Measurements from ENCODE around the gene OR6F1.
"Not testable (repeated sequence)": the region's sequence is repeated elsewhere in the genome, so short reads cannot be mapped to it uniquely, and the experiment has no call there.

OR6F1 gene

GRCh38 chr1:247716546-247716945 is at the start of gene OR6F1:
Gene OR6F1 (minus strand): TSS chr1:247716646. CDS start chr1:247712755, 3,891 bp downstream.
- no peak for DNase-seq

- DNase-seq: no peak
These were observed 44.0 kb upstream of the OR6F1 start, which contains the start of gene OR1C1 for GRCh38 chr1:247760456-247760855. Gene OR1C1 (minus strand): TSS chr1:247760556. CDS start chr1:247758406, 2,150 bp downstream.

DNA sequence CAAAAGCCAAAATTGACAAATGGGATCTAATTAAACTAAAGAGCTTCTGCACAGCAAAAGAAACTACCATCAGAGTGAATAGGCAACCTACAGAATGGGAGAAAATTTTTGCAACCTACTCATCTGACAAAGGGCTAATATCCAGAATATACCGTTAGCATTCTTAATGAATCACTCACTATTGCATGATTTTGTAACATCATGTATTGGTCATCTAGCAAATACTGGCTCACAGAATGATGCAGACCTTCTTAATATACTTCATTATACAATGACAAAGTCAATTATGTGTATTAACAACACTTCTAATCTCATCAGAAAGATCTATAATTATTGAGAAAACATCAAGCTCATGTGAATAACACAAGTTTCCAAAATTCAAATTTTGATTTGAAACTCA is 37.9 kb upstream of the OR6F1 start:
- DNase-seq: not testable (repeated sequence)

- DNase-seq: no peak
These were observed 33.4 kb upstream of the OR6F1 start for GRCh38 chr1:247749870-247750269.

- DNase-seq: no peak
These were observed 31.6 kb upstream of the OR6F1 start, which contains the start of gene OR14A2 for GRCh38 chr1:247748041-247748440. Gene OR14A2 (minus strand): TSS chr1:247748141.

DNA sequence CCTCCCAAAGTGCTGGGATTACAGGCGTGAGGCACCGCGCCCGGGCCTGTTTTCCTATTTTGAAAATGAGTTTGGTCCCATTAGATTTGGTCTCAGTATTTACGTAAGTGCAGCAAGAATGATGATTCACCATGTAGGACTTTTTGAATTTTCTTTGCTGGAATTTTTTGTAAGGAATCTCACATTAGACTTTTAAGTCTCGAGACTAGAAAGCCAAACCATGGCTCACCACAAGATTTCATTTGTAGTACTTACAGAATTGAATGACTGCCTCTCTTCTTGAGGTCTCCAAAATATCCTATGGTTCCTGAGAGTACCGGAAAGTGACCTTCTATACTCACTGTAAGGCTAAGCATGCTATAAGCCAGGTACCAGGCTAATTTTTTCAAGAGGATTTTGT is 31.2 kb upstream of the OR6F1 start:
- no peak for DNase-seq

DNA sequence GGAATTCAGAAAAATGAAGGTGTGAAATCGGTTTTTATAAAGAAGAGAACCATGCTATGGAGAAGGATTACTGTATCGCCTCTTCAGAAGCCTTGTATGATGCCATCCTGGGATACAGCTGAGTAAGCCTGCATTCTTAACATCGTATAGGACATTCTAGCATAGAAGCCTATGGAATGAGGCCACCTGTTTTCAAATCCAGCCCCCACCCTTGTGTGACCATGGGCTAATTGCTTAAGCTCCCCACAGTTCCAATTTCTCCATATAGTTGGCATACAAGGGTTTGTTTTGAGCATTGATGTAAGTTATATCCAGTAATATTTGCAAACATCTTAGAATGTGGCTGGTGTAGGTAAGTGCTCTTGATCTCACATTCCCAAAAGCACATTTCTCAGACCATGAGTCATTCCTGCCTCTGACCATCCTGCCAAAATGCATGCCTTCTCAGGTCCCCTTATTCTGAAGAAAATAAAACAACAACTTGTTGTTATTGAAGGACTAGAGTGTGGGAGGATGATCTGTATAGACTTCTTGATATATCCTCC is 30.0 kb upstream of the OR6F1 start:
- DNase-seq: no peak

DNA sequence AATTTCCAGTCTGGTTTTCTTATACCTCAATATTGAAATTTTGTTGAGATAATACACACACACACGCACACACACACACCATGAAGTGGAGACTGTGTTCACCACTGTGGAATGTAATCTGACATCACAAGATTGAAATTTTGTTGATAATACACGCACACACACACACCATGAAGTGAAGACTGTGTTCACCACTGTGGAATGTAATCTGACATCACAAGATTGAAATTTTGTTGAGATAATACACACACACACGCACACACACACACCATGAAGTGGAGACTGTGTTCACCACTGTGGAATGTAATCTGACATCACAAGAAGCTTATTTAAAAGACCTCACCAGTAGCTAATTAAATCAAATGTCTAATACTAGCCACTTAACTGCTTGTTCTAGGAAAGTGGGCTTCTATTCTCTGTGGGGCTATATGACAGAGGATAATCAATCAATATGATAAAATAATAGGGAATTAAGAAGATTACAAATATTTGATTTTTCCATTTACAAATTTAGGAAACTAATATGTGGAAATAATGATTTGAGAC is 25.8 kb upstream of the OR6F1 start:
- DNase-seq: not testable (repeated sequence)

GRCh38 chr1:247741756-247742155 is 25.3 kb upstream of the OR6F1 start:
- no peak for DNase-seq

DNA sequence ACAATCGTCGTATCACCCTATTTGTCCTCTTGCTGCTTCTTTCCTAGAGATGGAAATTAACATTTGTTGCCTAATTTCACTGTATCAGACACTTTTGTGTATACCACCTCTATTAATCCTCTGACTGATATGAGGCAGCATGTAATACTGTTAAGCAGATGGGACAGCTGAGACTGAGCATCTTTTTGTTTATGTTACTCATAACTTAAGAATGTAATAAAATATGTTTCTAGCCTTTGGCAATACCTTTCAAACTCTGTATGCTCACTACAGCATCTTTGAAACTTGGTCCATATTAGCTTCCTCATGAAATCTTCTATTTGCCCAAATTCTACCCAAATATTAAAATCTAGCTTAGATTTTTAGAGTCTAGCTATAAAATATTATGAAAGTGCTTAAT is 24.3 kb upstream of the OR6F1 start:
- DNase-seq: no peak

DNA sequence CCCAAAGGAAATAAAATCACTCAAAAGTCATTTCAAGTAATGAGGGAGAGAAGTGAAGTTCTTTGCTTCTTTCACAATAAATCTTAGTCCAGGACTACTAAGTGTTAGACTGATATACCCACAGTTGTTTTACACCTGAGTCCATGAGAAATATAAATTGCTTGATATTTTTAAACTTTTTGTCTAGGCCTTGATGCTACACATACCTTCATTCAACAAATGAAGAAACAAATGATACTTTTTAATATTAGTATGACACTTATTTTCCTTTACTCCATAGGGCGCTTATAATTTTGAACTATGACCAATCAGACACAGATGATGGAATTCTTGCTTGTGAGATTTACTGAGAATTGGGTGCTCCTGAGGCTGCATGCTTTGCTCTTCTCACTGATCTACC is 21.9 kb upstream of the OR6F1 start, which contains the start of gene OR14K1:
TSS of gene OR14K1 (plus strand) at position 301 of the 400 bp plus-strand sequence. CDS start at position 301, 0 bp downstream.
- no peak for DNase-seq

DNA sequence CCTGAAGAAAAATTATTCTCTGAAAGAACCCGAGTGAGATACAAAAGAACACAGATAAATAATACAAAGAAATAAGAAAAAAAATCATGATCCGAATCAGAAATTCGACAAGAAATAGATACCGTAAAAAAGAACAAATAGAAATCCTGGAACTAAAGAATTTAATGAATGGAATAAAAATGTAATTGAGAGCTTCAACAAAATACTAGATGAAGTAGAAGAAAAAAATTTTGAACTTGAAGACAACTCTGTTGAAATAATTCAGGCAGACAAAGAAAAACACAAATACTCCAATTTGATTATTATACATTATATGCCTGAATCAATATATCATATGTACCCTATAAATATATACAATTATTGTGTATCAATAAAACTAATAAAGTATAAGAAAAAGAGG is 4.8 kb upstream of the OR6F1 start:
- no peak for DNase-seq

DNA sequence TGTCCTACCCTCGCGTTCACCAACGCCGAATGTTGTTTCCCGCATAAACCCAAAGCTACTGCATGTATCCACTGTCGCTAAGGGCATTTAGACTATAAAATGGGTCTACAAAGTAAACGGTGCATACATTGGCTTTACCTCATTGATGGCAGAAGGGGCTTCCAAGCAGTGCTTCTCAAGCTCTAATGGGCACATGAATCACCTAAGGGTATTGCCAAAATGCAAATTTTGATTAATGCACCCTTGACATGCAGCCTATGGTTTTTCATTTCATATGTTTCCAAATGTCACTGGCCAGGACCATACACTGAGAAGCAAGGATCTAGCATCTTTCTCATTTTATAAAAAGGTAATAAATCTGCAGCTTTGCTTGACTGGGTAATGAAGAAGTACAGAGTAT is 2.7 kb downstream of the OR6F1 start:
- no peak for DNase-seq

DNA sequence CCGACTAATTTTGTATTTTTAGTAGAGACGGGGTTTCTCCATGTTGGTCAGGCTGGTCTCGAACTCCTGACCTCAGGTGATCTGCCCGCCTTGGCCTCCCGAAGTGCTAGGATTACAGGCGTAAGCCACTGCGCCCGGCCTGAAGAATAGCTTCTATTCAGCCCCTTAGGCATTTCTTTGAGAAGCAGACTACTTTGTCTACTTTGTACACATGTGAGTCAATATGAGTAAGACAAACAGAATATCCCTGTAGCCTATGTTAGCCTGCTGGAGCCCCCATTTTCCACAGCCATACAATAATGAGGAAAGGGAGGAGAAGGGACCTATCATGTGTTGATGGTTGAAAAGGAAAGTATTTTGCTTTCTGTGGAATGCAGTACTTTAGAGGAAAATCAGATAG is 5.8 kb downstream of the OR6F1 start:
- not testable (repeated sequence) for DNase-seq

- no peak for DNase-seq
These were observed 15.1 kb downstream of the OR6F1 start for GRCh38 chr1:247701338-247701737.

DNA sequence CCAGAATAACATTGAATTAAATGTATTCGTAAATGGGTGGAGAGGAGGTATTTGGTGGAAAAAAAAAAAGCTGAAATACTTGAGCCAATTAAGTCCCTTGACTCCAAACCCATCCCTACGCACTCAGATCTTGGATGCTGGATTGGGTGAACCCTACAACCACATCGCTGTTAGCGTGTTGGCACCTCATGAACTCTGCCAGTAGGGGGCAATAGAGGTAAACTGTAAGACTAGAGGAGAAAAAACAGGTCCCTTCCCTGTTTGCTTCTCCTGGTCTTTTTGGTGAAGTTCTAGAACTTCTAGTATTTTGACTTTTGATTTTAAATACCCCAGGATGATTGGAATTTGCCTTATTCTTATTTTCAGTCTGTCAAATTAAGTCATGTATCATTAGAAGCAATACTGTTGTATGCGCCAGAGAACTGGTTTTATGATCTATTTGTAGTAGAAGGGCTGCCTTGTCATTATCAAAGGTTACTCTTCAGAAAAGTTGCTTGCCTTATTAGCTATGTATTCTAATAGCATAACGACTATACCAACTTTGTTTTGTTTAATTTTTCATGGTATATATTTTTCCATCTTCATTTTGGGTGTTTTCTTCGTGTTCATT is 35.1 kb downstream of the OR6F1 start:
- DNase-seq: no peak

GRCh38 chr1:247680171-247680570 is 36.3 kb downstream of the OR6F1 start:
- DNase-seq: no peak

- no peak for DNase-seq
These were observed 36.8 kb downstream of the OR6F1 start, which contains the start of gene OR13G1 for GRCh38 chr1:247679639-247680038. Gene OR13G1 (minus strand): TSS chr1:247679739. CDS start chr1:247673041, 6,698 bp downstream.

- no peak for DNase-seq
These were observed 47.2 kb downstream of the OR6F1 start for GRCh38 chr1:247669225-247669624.

All from DMS79 (cell line).